Measurements from ENCODE around the gene ALDOA.

Gene ALDOA

DNA sequence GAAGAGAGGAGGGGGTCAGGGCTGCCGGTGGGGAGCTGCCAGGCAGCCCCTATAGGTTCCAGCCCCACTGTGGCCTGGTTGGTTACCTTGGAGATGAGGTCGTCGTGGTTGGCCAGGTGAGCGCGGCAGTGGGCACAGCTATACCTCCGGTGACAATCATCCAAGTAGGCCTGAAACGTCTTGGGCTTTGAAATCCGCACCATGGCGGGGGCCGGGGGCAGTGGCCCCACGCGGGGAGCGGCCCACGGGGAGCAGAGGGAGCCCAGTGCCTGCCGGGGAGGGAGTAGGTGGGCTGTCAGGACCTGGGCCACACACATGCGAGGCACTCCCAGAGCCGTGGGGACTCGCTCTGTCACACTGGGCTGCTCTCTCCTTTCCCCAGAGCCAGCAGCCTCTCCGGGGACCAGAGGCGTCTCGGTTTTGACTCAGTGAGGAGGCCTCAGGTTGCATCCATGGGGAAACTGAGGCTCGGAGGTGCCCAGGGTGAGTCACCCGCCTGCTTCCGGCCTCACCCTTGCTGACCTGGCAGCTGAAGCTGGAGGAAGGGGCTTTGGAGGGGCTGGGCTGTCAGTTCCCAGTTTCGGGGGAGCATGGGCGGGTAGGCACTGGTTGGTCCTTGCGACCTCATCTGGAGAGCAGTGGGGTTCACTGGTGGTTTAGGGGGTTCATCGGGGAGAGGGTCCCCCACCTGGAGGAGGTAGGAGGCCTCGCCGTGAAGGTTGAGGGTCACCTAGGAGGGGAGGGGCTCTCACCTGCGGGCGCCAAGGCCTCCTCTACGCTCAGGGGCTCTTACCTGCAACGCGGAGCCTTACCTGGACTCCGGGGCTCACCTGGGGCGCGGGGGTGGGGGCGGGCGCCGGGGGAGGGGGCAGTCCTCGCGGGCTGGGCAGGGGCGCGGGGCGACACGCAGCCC is 29.9 kb downstream of the ALDOA start:
- peak overlapping the region; percentile 69 for H3K4me3 ChIP-seq (ENCODE audit: low read depth, low read length)
- DNase-seq (ENCODE audit: low read depth), result no peak
- in situ Hi-C loops (cut with HindIII; ENCODE audit: low sequenced_read_pairs), result no loop called here
- TF ChIP-seq, protein P1, sequence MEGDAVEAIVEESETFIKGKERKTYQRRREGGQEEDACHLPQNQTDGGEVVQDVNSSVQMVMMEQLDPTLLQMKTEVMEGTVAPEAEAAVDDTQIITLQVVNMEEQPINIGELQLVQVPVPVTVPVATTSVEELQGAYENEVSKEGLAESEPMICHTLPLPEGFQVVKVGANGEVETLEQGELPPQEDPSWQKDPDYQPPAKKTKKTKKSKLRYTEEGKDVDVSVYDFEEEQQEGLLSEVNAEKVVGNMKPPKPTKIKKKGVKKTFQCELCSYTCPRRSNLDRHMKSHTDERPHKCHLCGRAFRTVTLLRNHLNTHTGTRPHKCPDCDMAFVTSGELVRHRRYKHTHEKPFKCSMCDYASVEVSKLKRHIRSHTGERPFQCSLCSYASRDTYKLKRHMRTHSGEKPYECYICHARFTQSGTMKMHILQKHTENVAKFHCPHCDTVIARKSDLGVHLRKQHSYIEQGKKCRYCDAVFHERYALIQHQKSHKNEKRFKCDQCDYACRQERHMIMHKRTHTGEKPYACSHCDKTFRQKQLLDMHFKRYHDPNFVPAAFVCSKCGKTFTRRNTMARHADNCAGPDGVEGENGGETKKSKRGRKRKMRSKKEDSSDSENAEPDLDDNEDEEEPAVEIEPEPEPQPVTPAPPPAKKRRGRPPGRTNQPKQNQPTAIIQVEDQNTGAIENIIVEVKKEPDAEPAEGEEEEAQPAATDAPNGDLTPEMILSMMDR (IDR thresholded peaks at IDR 0.05; ENCODE audit: low read depth, low read length, missing control alignments), result no peak

DNA sequence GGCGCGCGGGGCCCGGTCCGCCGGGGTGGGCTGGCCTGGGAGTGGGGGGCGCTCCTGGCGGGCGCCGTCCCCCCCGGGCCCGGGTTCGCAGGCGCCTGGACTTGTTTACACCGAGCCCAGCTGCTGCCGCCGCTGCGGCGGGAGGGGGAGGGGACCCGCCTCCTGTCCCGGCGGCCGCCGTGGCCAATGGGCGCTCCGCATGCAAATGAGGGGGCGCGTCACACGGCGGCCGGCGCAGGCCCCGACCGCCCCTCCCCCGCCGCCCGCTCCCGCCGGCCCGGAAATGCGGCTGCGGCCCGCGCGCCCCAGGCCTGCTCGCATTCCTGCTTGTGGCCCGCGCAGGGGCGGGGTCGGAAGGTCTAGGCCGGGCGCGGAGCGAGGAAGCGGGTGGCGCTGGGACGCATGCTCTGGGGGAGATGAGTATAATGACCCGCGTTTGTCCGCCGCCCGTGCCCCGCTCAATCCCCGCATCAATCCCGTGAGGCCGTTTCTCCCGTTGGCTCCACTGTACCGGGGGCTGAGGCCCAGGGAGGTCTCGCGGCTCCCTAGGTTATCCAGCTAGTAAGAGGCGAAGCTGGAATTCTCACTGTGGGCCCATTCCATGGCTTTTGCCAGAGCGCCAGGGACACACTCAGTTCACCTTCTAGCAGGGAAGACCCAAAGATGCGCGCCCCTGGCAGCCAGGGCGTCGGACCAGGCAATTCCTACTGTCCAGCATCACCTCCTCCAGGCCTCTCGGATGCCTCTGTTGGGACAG is 30.7 kb downstream of the ALDOA start, which contains the start of gene YPEL3:
YPEL3 (minus strand) TSS at position 109 of the 757 bp plus-strand sequence. CDS start 731 bp downstream, outside the sequence.
- peak; percentile 51 for DNase-seq (ENCODE audit: low read depth)
- TF ChIP-seq, protein P1 (IDR thresholded peaks at IDR 0.05; ENCODE audit: low read depth, low read length, missing control alignments), result no peak
- in situ Hi-C loops (cut with HindIII; ENCODE audit: low sequenced_read_pairs), result no loop called here
- peak within 1 kb of the TSS; percentile 69 for H3K4me3 ChIP-seq (ENCODE audit: low read depth, low read length)

DNA sequence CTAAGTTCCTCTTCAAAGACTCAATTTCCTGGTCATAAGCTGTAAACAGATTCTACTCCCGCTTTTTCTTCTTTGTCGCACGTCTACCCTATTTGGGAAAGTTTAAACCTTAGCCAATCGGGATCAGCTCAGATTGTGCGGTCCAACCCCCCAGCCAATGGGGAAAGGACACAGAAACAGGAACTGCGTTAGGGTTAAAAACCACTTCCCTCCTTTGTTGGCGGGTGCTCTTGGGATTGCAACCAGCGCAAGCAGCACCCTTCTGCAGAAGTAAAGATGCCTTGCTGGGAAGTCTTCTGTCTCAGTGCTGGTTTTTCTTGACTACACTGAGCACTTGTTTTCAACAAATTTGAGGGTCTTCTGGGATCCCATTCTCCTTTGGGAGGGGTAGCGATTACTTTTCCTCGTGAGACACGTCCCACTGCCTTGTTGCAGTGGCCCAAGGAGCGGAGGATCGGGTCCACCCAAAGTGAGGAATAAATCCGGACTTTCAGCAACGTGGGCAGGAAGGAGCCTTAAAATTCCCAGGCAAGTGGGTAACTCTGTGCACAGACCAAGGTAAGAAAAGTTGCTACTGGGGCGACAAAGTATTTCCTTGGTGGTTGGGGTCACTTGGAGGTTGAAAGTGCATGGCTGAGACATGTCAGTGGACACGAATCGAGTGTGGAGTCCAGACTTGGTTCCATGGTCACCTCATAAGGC is 31.5 kb downstream of the ALDOA start:
- in situ Hi-C loops (cut with HindIII; ENCODE audit: low sequenced_read_pairs), result no loop called here
- TF ChIP-seq, protein P1 (IDR thresholded peaks at IDR 0.05; ENCODE audit: low read depth, low read length, missing control alignments), result no peak
- no peak for DNase-seq (ENCODE audit: low read depth)
- H3K4me3 ChIP-seq (ENCODE audit: low read depth, low read length), result peak overlapping the region; percentile 69

DNA sequence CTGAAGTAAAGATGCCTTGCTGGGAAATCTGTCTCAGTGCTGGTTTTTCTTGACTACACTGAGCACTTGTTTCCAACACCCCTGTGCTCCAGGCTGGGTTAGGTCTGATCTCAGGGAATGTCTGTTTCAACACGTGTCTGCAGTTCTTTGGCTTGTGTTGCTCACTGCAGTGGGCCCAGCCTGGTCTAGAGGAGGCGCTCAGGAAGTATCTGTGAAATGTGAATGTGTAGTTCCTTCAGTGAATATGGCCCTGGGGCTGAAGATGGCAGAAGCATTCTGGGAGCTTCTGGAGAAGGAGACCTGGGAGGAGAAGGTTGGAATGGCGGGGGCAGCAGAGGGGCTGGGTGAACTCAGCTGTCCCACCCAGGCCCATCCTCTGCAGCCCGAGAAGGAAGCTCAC is 38.5 kb downstream of the ALDOA start:
- in situ Hi-C loops (cut with HindIII; ENCODE audit: low sequenced_read_pairs), result no loop called here
- TF ChIP-seq, protein P1 (IDR thresholded peaks at IDR 0.05; ENCODE audit: low read depth, low read length, missing control alignments), result no peak
- DNase-seq (ENCODE audit: low read depth), result no peak
- no peak overlapping the region for H3K4me3 ChIP-seq (ENCODE audit: low read depth, low read length)

DNA sequence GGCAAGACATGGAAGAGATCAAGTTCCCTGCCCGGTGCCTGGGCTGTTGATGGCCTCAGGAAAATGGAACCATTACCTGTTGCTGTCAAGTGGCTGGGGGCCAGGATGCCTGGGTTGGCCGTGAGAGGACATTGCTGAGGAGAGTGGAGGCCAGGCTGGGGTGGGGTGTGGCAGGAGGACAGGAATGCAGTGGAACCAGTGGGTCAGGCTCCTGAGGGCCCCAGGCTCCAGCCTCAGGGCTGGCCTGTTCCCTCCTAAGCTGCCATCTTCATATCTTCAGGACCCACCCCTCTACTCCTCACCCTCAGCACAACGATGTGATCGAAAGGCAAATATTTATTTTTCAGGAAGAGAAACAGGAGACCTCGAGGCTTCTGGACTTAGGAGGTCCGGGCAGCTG is 38.9 kb downstream of the ALDOA start:
- DNase-seq (ENCODE audit: low read depth), result no peak
- no peak overlapping the region for H3K4me3 ChIP-seq (ENCODE audit: low read depth, low read length)
- TF ChIP-seq, protein P1 (IDR thresholded peaks at IDR 0.05; ENCODE audit: low read depth, low read length, missing control alignments), result no peak
- in situ Hi-C loops (cut with HindIII; ENCODE audit: low sequenced_read_pairs), result no loop called here

Measured in astrocyte of the cerebellum (primary cell).